Measurements from ENCODE around the gene EPHB2. TPM values are rescaled to one million over a fixed set of nuclear protein-coding genes. Genes with fewer than 3 reads are reported as not detected.

EPHB2 gene
- total and polyA plus RNA-seq, 2 of the 8 experiments (the other 6 are each of a cell fraction or from before 2014, with no cell fraction given) = 15.8 to 17.2 TPM

DNA sequence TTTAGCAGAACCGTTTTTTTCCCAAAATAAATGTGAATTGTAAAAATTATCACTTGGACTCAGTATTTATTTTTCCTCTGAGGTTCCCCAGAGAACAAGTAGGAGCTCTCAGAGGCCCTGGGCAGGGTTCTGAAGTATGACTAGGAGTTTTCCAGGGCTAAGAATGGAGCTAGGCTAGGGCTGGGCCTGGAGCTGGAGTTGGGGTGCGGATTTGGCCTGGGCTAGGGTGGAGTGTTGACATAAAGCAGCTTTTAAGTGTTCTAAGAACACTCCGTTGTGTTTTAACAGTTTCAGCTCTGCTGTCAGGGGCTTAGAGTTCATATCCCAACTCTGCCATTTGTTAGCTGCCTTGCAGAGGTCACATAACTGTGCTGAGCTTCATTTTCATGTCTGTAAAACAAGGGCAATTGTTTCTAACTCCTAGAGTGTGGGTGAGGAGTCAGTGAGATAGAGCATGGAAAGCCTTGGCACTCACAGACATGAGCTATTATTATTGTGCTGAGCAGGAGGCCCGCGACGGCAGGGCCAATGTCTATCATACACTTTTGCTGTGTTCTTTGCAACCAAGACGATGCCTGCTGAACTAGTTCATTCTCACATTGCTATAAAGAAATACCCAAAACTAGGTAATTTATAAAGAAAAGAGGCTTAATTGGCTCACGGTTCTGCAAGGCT is 210.9 kb downstream of the EPHB2 start (continued):
- TF ChIP-seq CHD1 (IDR thresholded peaks at IDR 0.05; ENCODE audit: low read depth, low read length) = no peak
- TF ChIP-seq RAD21 (IDR thresholded peaks at IDR 0.05 in 1 of 2, conservative IDR thresholded peaks at IDR 0.05 in 1 of 2; ENCODE audit: low read depth in 2 of 2, low read length in 2 of 2) = no peak
- TF ChIP-seq TAF1 (IDR thresholded peaks at IDR 0.05; ENCODE audit: low read depth, low read length) = no peak
